ENCODE data around the gene UPP2.

The UPP2 gene

GRCh38 chr2:158182676-158183295, 81.1 kb downstream of the UPP2 start:
- Histone ChIP-seq H3K9me3 (ENCODE audit: control insufficient read depth, insufficient read depth, low read length) (no peaks in the 10 kb centered on the region), H3K9ac (ENCODE audit: low read depth, low read length) (no peak overlapping the region), H3K36me3 (ENCODE audit: insufficient read depth, low read length) (no peaks in the 10 kb centered on the region), H3K4me1 (ENCODE audit: insufficient read depth, low read length) (peaks cover 8% of the 10 kb centered on the region)

GRCh38 chr2:158184001-158184400, 82.3 kb downstream of the UPP2 start:
- Histone ChIP-seq H3K9me3 (ENCODE audit: control insufficient read depth, insufficient read depth, low read length) (no peaks in the 10 kb centered on the region), H3K9ac (ENCODE audit: low read depth, low read length) (no peak overlapping the region), H3K36me3 (ENCODE audit: insufficient read depth, low read length) (no peaks in the 10 kb centered on the region), H3K4me1 (ENCODE audit: insufficient read depth, low read length) (peaks cover 8% of the 10 kb centered on the region)

DNA sequence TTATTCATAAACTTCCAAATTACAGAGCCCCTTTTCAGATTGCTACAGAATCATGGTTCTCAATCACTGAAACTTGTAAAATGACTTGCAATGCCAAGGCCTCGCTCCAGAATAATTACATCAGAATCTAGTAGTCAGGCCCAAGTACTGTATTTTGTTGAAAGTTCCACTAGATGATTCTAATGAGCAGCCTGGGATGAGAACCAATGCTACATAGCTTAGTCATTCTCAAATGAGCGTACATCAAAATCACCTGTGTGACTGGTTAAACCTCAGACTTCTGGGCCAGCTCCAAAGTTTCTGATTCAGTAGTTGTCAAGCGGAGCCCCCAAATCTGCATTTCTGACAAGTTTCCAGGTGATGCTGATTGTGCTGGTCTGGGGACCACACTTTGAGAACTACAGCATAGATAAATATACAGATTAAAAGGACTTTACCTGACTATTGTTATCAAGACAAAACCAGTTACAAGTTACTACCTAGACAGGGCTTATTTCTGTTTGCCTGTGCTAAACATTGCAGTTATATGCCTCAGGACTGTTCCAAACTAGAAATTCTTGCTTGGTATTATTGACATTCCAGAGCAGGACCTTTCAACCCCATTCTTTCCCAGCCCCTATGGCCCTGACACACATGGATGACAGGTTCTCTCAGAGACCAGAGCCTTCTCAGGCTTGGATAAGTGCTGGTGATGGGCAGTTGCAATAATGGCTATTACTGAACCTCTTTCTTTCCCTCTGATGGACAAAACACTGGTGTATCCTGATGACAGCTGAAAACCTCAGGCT, 83.1 kb downstream of the UPP2 start:
- Histone ChIP-seq H3K9me3 (ENCODE audit: control insufficient read depth, insufficient read depth, low read length) (no peaks in the 10 kb centered on the region), H3K36me3 (ENCODE audit: insufficient read depth, low read length) (no peaks in the 10 kb centered on the region), H3K4me1 (ENCODE audit: insufficient read depth, low read length) (peaks cover 8% of the 10 kb centered on the region), H3K9ac (ENCODE audit: low read depth, low read length) (no peak overlapping the region)
